ENCODE results near the gene PALLD.

DNA sequence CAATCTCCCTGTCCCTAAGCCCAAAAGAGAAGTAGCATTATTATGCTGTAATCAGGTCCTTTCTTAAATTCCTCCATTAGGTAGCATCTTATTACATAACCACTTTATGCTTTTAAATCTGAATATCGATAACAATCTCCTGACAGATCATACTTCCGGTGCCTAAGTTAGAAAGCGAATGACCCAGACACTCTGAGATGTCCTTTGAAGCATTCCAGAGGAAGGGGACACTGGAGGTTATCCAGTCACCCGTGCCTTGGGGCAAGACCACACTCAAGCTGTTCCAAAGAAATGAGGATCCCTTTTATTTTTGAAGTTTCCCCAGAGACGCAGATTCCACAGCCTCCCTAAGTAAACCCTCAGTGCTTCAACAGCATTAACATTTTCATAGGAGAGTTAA lies 125.7 kb downstream of the PALLD start:
- TF ChIP-seq, protein P1, sequence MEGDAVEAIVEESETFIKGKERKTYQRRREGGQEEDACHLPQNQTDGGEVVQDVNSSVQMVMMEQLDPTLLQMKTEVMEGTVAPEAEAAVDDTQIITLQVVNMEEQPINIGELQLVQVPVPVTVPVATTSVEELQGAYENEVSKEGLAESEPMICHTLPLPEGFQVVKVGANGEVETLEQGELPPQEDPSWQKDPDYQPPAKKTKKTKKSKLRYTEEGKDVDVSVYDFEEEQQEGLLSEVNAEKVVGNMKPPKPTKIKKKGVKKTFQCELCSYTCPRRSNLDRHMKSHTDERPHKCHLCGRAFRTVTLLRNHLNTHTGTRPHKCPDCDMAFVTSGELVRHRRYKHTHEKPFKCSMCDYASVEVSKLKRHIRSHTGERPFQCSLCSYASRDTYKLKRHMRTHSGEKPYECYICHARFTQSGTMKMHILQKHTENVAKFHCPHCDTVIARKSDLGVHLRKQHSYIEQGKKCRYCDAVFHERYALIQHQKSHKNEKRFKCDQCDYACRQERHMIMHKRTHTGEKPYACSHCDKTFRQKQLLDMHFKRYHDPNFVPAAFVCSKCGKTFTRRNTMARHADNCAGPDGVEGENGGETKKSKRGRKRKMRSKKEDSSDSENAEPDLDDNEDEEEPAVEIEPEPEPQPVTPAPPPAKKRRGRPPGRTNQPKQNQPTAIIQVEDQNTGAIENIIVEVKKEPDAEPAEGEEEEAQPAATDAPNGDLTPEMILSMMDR (IDR thresholded peaks at IDR 0.05) = no peak
- no peak for TF ChIP-seq POLR2A (IDR thresholded peaks at IDR 0.05)
